Skeletal muscle cell (primary cell): ENCODE measurements around the gene CDC25C.

Source experiments
- DNase-seq: peaks from one replicate; pipeline ENCODE4 v3.0.0-alpha.2; 2010; ENCODE audit warnings: low read depth
- H3K4me3 ChIP-seq: 2 replicates; pipeline ENCODE4 v1.5.1; 2011; ENCODE audit warnings: low read depth, mild to moderate bottlenecking, control low read depth, low read length, moderate library complexity

CDC25C gene

DNA sequence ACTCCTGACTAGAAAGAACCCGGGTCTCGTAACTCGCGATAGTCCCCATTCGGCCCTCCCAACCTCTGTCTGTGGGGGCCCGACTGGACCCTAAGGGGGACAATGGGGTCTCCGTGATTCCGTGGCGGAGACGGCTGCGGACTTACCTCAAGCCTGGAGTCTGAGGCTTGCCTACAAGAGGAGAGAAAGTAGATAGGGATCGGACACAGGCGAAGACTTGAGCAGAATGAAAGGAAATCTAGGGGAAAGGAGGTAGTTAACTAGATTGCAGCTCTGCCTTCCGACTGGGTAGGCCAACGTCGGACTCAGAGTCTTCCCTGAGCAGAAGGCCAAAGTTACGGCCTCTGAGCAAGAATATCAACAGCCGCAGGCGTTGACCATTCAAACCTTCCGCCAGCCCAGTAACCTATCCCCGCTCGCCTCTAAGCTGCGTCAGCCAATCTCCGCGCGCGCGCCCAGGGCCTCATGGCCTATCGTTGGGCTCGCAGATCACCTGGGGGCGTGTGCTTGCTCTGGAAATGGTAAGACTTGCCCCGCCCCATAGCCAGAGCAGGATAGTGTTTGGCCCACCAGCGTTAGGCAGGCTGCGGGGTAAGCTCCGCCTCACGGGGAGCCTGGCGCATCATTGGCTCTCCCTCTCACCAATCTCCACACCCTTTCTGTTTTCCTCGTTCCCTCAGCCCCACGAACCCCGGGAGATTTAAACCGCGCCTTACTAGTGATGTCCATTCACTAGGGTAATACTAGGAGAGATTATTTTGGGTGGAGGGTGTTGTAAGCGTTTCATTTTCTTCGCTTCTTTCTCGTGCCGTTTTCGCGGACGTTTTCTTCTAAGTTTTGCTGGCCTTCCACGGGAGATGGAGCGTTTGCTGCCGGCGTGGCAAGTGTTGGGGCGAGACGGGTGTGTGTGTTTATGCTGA, at the start of gene CDC25C:
Gene CDC25C, minus strand, starts transcription at position 356 of the 920 bp plus-strand sequence. CDS start 624 bp downstream, outside the sequence.
- peak; percentile 99 for DNase-seq
- H3K4me3 ChIP-seq = peak within 1 kb of the TSS; percentile 77

- H3K4me3 ChIP-seq = no peak overlapping the region
- DNase-seq = no peak
Measured at GRCh38 chr5:138372653-138373052, 41.0 kb upstream of the CDC25C start.

DNA sequence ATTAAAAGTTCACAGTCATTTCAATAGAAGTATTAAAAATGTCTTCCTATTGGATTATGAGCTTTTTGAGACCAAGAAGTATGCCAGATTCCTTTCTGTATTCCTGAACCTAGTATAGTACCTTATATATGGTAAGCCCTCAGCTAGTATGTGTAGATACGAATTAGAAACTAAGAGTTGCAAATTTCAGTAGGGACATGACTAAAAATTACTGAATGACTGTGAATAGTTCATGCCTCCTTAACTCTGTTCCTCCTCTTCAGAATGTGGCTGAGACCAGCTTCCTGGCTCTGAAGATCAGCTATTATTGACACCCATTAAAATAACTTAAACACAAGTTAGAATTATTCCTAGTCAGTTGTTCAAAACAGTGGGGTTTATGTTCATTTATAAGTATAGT, 40.6 kb upstream of the CDC25C start:
- no peak for DNase-seq
- no peak overlapping the region for H3K4me3 ChIP-seq

DNA sequence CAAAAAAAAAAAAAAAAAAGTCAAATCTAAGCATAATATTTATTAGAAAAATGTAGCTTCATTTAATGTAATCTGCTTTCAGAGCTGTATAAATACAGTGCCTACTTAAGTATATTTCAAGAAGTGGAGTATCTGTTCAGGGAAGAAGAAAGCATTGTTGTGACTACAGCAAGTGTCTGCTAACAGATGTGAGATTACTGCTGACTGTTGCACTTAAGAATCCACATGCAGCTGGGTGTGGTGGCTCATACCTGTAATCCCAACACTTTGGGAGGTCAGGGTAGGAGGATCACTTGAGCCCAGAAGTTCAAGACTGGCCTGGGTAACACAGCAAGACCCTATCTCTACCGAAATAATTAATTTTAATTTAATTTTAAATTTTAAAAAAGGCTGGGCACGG, 39.9 kb upstream of the CDC25C start:
- no peak for DNase-seq
- no peak overlapping the region for H3K4me3 ChIP-seq

GRCh38 chr5:138370537-138370936, 38.9 kb upstream of the CDC25C start:
- H3K4me3 ChIP-seq = no peak overlapping the region
- DNase-seq = no peak

DNA sequence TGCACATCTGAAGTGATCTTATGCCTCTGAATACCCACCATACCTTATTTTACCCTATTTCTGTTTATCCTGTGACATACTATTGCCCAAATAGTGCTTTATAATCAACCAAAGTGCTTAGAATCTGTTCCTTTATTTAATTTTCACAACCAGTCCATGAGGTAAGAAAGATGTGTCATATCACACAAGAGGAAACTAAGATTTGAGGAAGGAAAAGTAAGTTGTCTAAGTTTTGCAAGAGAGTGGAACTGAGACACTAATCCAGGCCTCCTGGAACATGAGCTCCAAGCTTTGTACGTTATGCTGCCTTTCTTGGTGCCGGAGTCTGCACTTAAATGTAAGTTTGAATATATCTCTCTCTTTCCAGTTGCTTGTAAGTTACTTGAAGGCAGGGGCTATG, 38.1 kb upstream of the CDC25C start:
- no peak overlapping the region for H3K4me3 ChIP-seq
- no peak for DNase-seq

GRCh38 chr5:138369261-138369660, 37.7 kb upstream of the CDC25C start:
- DNase-seq = no peak
- no peak overlapping the region for H3K4me3 ChIP-seq

DNA sequence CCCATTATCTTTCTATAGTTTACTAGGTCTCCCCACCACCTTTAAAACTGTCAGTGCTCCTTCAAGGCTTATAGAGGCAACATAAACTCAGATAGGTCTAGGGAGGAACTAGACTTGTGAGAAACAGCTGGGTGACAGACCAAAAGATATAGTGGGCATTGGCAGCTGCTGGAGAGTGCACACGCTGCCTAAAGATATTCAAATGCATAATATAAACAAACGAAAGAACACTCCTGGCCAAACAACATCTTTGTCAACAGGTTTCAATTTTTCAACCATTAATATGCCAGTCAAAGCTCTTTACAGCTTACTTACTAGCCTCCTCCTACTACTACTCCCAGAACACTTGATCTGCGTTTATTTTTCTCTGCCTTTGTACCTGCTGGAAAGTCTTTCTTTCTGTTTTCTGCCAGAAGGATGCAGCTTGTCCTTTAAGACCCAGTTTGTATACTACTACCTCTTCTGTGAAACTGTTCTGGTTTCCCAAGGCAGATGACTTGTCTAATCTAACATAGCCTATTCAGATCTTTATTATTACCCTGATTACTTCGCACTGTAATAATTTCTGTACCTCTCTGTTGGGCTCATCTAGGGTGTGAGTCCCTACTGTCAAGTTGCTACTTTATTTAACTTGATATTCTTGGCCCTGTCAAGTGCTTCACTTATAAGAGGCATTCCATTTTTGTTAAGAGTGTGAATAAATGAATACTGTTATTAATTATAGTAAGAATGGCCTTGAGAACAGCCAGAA, 35.2 kb upstream of the CDC25C start:
- no peak overlapping the region for H3K4me3 ChIP-seq
- no peak for DNase-seq

DNA sequence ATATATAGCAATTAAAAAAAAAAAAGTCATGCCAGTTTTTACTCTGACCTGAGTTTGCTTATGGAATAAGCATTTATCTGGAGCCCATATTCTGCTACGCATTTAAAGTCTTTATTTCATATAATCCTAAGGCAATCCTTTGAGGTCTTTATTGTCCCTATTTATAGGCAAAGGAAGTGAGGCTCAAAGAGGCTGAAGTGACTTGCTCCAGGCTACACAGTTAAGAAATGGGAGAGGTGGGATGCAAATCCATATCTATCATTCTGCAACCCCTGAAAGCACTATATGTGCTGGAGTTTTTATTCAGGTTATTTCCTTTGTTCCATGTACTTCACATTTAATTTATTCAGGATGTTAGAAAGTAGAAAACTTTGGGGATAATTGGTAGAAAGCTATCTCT, 33.0 kb upstream of the CDC25C start:
- no peak for DNase-seq
- no peak overlapping the region for H3K4me3 ChIP-seq

DNA sequence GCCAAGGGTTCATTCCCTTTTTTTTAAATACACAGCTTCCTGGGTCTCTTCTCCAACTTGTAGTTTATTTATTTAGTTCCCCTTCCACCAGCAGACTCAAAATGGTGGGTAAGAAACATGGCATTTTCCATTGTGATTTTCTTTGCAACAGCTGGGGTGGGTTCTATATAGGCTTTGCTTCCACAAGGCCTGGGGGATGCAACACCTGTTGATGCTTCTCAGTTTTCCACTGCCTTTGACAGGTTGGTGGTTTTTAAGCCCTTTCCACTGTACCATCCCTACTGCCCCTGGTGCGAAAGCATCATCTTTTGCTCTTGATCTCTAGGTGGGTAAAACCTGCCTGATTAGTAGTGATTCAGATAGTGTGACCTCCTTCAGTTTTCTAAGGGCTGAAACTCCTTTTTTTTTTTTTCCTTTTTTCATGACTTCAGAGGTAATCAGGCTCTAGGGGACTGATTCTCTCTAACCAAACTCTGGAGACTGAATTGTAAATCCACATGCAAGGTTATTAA, 29.4 kb upstream of the CDC25C start:
- DNase-seq = no peak

GRCh38 chr5:138359621-138360020, 28.0 kb upstream of the CDC25C start:
- DNase-seq = no peak

More for the DNA sequence above, 29.4 kb upstream of the CDC25C start:
- no peak overlapping the region for H3K4me3 ChIP-seq

GRCh38 chr5:138354926-138355378, 23.3 kb upstream of the CDC25C start:
- no peak overlapping the region for H3K4me3 ChIP-seq
- DNase-seq = peak; percentile 45

More at GRCh38 chr5:138359621-138360020, 28.0 kb upstream of the CDC25C start:
- no peak overlapping the region for H3K4me3 ChIP-seq

GRCh38 chr5:138354387-138354786, 22.8 kb upstream of the CDC25C start:
- H3K4me3 ChIP-seq = peak overlapping the region; percentile 86
- no peak for DNase-seq

- H3K4me3 ChIP-seq = peak overlapping the region; percentile 86
- DNase-seq = no peak
Measured at GRCh38 chr5:138353560-138354080, 22.0 kb upstream of the CDC25C start.

DNA sequence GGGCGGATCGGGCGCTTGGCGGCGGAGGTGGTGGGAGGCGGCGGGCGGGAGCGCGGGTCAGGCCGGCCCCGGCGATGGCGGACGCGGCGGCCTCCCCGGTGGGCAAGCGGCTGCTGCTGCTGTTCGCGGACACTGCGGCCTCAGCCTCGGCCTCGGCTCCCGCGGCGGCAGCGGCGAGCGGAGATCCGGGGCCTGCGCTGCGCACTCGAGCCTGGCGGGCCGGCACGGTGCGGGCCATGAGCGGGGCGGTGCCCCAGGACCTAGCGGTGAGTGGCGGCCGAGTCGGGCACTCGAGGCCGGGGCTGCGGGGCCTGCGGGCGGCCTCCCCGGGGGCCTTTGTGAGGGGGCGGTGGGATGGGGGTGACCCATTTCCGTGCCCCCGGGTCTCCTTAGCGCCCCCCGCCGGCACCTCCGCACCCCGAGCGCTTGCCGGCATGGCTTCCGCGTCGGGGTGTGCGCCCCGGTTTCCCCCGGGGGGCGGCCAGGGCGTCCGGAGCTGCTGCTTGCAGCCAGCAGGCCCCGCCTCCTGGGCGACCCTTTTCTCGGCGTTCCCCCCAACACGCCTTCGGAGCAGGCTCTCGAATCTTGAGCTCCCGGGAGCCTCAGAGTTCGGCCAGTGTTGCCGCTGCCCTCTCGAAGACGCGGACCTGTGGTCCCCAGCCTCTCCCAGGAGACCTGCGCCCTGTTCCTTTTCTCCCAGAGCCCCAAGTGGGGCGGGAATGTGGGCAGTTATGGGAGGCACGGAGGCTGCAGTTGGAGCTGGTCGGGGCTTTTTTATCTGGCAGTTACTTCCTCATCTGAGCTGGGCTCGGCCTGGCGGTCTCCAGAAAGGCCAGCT, 21.3 kb upstream of the CDC25C start:
- peak overlapping the region; percentile 86 for H3K4me3 ChIP-seq
- no peak for DNase-seq

GRCh38 chr5:138352071-138352721, 20.6 kb upstream of the CDC25C start, which contains the start of gene KDM3B:
TSS of gene KDM3B (plus strand) at chr5:138352685. CDS start at chr5:138352796, 111 bp downstream.
- peak within 1 kb of the TSS; percentile 86 for H3K4me3 ChIP-seq
- DNase-seq = peak; percentile 50

- no peak overlapping the region for H3K4me3 ChIP-seq
- no peak for DNase-seq
Measured at GRCh38 chr5:138351517-138351916, 19.9 kb upstream of the CDC25C start.

DNA sequence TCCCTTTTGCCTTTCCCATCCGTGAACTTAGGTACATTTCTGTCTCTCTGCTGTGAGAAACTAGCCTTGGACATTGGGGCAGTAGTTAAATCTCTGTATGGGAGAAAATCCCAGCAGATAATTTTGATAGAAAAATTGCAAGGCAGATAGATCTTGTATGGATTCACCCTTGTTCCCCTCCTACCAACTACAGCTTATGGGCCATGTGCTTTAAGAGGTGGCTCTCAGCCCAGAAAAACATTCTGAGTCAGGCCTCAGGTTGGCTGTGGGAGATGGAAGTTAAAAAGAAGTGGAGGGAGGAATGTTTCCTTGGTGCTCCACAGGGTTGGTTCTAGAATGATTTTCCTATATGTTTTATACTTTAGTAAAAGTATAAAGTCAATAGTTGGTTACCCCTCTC, 19.5 kb upstream of the CDC25C start:
- DNase-seq = peak; percentile 75
- H3K4me3 ChIP-seq = no peak overlapping the region

- DNase-seq = no peak
- no peak overlapping the region for H3K4me3 ChIP-seq
Measured at GRCh38 chr5:138350563-138350890, 18.9 kb upstream of the CDC25C start.
